GM21423 (cell line): ENCODE results near the gene TMEM164.
A peak's percentile ranks its signal among the peaks of the same experiment; 100 is the strongest.

Experiments used
- ATAC-seq: cut with Tn5 transposase; IDR thresholded peaks from one replicate; pipeline ENCODE4 v1.9.1; 2021; ENCODE audit warnings: mild to moderate bottlenecking, moderate library complexity; ENCODE audit not compliant: unreplicated experiment

TMEM164 gene

GRCh38 chrX:110159865-110160264 lies 157.0 kb downstream of the TMEM164 start:
- no peak for ATAC-seq

GRCh38 chrX:110161361-110161686 lies 158.4 kb downstream of the TMEM164 start:
- no peak for ATAC-seq

GRCh38 chrX:110162131-110162530 lies 159.2 kb downstream of the TMEM164 start:
- no peak for ATAC-seq

GRCh38 chrX:110162867-110163266 lies 160.0 kb downstream of the TMEM164 start:
- no peak for ATAC-seq

GRCh38 chrX:110163488-110163887 lies 160.6 kb downstream of the TMEM164 start:
- ATAC-seq, result no peak

GRCh38 chrX:110167952-110168451 lies 165.1 kb downstream of the TMEM164 start:
- no peak for ATAC-seq

GRCh38 chrX:110168585-110168984 lies 165.7 kb downstream of the TMEM164 start:
- ATAC-seq, result no peak

GRCh38 chrX:110170029-110170428 lies 167.1 kb downstream of the TMEM164 start:
- no peak for ATAC-seq

GRCh38 chrX:110171442-110171841 lies 168.5 kb downstream of the TMEM164 start:
- ATAC-seq, result no peak

- peak; percentile 100 for ATAC-seq
Measured at GRCh38 chrX:110172215-110172614, 169.3 kb downstream of the TMEM164 start.

- ATAC-seq, result no peak
Measured at GRCh38 chrX:110173192-110174175, 170.6 kb downstream of the TMEM164 start.

- ATAC-seq, result no peak
Measured at GRCh38 chrX:110175146-110175545, 172.2 kb downstream of the TMEM164 start.

- no peak for ATAC-seq
Measured at GRCh38 chrX:110175696-110176095, 172.8 kb downstream of the TMEM164 start.

- ATAC-seq, result no peak
Measured at GRCh38 chrX:110178179-110178865, 175.4 kb downstream of the TMEM164 start.

GRCh38 chrX:110180176-110180927 lies 177.4 kb downstream of the TMEM164 start:
- ATAC-seq, result peak; percentile 23

- peak; percentile 69 for ATAC-seq
Measured at GRCh38 chrX:110180928-110181310, 178.0 kb downstream of the TMEM164 start.

- no peak for ATAC-seq
Measured at GRCh38 chrX:110181459-110182137, 178.7 kb downstream of the TMEM164 start.

GRCh38 chrX:110182362-110182761 lies 179.4 kb downstream of the TMEM164 start:
- no peak for ATAC-seq

GRCh38 chrX:110182865-110183264 lies 180.0 kb downstream of the TMEM164 start:
- ATAC-seq, result no peak

- ATAC-seq, result no peak
Measured at GRCh38 chrX:110183314-110183713, 180.4 kb downstream of the TMEM164 start.
